Stimulated activated CD4-positive, alpha-beta T cell treated with anti-CD3 and anti-CD28 coated beads, TNF-alpha, amount 100 ng/mL, for 48 hours (primary cell): ENCODE results near the gene MAP4K3.
"Not testable (repeated sequence)": the region's sequence is repeated elsewhere in the genome, so short reads cannot be mapped to it uniquely, and the experiment has no call there.

Experiments used
- DNase-seq, 3 donors: peaks; one replicate each; pipeline ENCODE4 v3.0.0-alpha.2; 2020; ENCODE audit warnings: low read depth in 3 of 3

The MAP4K3 gene

DNA sequence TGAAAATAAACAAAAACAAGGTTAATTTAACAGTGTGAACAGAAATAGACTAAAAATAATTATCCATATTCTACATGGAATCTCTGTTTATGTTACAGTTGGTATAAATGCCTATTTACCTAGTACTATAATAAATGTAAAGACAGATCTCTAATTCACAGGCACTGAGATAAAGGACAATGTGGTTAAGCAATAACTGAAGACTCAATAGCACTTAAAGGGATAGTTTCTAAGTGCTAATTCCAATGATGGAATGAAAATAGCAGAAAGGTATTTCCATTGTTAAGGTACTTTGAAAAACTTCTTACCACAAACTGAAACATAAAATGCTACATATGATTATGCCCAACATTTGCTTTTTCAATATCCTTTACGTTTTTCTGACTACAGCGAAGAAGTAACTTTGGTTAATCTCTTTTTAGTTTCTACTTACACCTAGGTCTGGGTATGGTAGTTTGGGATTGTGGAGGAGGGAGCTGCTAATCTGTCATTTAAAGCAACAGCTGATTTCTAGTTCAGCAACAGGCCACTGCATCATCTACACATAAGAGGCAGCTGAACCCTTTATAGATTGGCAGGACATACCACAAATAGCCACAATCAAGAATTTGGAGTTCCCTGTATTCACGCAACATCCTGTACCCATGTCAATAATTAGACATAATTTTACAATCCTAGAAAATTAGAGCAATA lies 27.2 kb downstream of the MAP4K3 start:
- no peak for DNase-seq

DNA sequence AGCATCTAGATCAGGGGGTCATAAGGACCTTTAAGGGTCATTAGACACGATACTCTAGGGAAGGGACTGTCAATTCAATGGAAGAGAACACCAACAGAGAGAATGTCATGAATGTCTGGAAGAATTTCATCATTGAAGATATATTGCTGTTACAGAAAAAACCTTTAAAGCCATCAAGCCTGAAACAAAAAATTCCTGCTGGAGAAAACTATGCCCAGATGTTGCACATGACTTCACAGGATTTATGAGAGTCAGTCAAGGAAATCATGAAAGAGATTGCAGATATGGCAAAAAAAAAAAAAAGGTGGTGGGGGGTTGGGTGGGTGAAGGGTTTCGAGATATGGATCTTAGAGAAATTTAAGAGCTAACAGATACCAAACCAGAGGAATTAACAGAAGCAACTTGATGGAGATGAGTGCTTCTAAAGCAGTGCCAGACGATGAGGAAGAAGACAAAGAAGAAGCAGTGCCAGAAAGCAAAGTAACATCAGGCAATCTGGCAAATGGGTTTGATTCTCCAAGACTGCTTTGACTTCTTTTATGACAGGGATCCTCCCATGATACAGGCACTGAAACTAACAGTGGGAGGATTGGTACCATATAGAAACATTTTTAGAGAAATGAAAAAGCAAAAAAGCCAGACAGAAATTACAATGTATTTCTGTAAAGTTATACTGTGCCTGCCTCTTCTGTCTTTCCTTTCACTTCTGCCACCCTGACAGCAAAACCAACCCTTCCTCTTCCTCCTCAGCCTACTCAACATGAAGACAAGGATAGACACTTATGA lies 28.5 kb downstream of the MAP4K3 start:
- DNase-seq, result no peak

DNA sequence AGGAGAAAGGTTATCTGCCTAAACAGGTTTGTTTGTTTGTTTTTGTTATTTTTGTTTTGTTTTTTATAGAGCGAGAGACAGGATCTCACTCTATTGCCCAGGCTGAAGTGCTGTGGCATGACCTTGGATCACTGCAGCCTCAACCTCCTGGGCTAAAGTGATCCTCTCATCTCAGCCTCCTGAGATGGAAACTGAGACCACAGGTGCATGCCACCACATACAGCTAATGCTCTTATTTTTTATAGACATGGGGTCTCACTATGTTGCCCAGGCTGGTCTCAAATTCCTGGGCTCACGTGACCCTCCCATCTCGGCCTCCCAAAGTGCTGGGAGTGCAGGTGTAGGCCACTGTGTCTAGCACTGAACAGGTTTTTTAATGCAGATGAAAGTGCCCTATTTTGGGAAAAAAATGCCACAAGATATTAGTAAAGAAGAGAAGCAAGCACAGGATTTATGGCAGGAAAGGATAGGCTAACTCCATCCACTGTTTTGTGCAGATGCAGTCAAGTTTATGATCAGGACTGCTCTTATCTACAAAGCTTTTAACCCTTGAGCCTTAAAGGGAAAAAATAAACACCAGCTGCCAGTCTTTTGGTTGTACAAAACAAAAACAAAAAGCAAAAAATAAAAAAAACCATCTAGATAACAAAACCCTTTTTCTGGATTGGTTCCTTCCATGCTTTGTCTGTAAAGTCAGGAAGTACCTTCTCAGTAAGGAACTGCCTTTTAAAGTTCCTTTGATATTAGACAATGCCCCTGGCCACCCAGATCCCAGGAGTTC lies 29.4 kb downstream of the MAP4K3 start:
- no peak for DNase-seq

DNA sequence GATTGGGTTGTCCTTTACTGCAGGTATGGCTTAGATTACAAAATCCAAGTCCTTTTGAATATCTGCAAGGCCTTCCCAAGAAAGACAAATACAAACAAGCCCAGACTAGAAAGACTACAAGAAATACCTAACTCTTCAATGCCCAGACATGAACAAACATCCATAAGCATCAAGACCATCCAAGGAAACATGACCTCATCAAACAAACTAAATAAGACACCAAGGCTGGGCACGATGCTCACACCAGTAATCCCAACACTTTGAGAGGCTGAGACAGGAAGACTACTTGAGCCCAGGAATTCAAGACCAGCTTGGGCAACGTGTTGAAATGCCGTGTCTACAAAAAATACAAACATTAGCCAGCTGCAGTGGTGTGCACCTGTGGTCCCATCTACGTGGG lies 31.7 kb downstream of the MAP4K3 start:
- DNase-seq, result no peak

DNA sequence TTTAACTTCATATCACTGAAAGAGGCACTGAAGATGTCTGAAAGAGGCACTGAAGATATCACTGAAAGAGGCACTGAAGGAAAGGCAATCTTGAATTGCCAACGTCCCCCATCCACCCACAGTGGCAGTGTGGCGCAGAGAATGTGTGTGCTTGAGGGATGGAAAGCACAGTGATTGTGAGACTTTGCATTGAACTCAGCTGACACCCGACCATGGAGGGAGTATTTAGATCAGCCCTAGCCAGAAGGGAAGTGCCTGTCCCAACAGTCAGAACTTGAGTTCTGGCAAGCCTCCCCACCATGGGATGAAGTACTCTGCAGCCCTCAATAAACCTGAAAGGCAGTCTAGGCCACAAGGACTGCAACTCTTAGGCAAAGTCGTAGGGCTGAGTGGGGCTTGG lies 33.8 kb downstream of the MAP4K3 start:
- no peak for DNase-seq

DNA sequence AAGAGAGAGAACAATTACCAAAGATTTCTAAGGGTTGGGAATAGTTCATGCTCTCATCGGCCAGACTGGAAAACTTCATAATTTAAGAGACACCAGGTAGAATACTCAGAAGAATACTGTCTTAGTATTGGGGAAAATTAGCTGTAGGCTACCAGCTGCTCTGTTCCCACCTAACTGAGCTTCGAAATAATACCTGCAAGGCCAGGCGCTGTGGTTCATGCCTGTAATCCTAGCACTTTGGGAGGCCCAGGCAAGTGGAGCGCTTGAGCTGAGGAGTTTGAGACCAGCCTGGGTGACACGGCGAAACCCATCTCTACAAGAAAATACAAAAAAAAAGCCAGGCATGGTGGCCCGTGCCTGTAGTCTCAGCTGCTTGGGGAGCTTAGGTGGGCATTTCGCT lies 35.8 kb downstream of the MAP4K3 start:
- no peak for DNase-seq

- DNase-seq, result no peak
These were observed 37.5 kb downstream of the MAP4K3 start for GRCh38 chr2:39399570-39399969.

DNA sequence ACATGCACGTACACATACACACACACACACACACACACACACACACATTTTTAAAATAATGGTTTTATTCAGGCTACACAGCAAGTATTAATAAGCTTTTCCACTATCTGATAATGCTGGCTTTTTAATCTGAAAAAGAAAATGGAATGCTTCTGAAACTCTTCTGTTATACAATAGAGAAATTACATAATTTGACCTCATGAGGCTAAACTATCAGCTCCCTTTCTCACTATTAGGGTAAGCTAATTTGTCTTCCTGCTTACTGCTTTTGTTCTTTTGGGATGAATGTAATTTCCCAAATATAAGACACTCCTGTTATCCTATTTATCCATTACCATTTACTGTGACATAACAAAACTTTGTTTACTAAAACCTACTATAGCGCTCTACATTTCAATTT lies 41.8 kb downstream of the MAP4K3 start:
- no peak for DNase-seq

DNA sequence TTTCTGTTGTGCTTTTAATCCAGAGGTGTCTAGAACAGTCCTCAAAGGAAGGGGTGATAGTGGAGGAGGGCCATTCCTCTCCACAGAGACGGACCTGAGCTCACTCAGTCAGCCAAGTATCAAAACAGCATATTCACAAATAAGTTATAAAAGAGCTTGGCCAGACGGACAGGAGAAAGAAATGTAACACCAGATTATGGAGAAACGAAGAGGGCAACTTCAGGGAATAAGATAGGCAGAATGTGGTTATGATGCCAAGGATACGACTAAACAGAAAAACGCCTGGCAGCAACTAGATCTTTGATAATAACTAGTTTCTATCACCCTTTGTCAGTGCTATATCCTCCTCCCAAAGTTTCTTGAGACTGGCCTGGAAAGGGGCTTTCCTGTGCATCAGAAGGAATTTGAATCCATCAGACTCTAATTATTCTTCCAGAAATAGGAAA lies 42.5 kb downstream of the MAP4K3 start:
- DNase-seq, result no peak

GRCh38 chr2:39392672-39393071 lies 44.4 kb downstream of the MAP4K3 start:
- no peak for DNase-seq

- DNase-seq, result no peak
These were observed 46.9 kb downstream of the MAP4K3 start for GRCh38 chr2:39390216-39390615.

DNA sequence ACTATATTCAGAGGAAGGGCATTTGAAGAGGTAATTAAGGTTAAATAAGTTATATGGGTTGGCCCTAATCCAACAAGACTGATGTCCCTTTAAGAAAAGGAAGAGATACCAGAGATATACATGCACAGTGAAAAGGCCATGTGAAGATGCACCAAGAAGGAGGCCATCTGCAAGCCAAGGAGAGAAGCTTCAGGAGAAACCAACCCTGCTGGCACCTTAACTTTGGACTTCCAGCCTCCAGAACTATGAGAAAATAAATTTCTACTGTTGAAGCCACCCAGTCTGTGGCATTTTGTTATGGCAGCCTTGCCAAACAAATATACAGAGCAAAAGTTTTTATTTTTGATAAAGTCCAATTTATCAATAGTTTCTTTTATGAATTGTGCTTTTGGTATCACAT lies 51.0 kb downstream of the MAP4K3 start:
- DNase-seq, result no peak

GRCh38 chr2:39385172-39385571 lies 51.9 kb downstream of the MAP4K3 start:
- no peak for DNase-seq

DNA sequence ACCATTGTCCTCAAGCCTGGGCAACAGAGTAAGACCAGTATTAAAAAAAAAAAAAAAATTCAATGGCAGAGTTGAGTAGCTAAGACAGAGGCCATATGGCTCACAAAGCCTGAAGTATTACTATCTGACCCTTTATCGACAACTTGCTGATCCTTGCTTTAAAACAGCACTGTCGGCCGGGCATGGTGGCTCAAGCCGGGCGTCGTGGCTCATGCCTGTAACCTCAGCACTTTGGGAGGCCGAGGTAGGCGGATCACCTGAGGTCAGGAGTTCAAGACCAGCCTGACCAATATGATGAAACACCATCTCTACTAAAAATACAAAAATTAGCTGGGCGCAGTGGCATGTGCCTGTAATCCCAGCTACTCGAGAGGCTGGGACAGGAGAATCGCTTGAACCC lies 53.0 kb downstream of the MAP4K3 start:
- DNase-seq, result not testable (repeated sequence)

GRCh38 chr2:39383146-39383545 lies 53.9 kb downstream of the MAP4K3 start:
- DNase-seq, result no peak

DNA sequence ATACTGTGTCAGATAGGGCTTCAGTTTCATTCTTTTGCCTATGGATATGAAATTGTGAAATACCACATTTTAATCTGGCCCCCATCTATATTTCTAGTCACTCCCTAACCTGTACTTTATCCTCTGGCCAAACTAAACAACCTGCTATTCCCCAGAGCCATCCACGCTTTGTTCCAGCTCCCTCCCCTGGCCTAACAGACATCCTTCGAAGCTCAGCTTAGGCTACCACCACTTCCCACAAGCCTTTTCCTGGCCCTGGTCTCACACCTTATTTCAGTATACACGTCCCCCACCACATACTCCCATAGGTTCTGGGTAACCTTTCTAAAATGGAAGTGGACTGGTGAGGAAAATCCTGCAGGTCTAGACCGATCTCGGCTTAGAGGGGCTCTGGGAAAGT lies 55.4 kb downstream of the MAP4K3 start:
- no peak for DNase-seq

DNA sequence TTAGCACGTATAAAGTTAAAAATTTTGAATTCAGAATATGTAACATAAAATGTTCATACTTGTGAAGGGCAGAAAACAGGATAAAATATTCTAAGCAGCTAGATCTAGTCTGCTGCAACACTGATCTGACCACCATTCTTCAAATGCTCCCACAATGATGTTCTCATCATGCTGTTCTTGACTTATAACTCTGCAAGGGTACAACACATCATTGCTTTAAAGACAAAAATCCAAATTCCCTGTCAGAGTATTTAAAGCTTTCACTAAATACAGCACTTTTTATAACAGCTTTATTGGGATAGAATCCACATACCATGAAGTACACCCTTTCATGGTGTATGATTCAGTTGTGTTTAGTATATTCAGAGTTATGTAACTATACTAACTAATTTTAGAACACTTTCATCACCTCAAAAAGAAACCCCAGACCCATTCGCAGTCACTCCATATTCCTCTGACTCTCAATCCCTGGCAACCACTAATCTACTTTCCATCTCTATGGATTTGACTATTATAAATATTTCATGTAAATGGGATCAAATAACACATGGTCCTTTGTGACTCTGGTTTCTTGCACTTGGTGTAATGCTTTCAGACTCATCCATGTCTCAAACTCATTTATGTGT lies 56.4 kb downstream of the MAP4K3 start:
- DNase-seq, result no peak

DNA sequence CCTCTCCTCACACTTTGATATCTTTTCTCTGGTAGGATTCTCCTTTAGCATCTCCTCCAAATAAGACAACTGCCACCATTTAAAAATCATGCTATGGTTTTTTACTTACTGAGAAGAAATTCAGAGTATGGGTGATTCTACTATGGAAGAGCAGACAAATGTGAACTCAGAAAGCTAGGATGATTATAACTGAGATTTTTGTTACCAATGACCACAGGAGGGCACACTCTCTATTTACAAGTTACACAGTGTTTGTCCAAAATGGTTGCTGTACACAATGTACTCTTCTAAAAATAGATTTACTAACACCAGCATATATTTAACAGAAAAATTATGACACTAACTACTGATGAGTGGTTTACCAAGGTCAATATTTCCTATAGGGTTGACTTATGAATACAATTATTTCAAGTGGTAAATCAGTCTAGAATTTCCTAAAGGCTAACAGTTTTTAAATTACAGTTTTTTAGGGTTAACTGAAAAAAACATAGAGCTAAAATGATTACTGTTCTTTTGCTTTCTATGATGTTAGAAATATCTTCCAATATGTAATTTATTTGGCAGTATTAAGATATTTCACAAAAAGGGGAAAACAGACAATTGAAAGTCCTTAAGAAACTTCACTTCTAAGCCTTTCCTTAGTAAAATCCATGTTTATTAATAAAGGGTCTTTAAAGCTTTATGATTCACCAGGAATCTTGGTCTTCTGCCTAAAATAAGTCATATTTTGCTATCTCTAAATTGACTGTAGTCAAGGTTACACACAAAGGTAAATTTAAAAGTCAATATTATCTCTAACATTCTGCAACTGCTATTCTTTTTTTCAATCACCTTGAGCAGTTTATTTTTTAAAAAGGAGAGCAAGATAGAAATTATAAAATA lies 57.2 kb downstream of the MAP4K3 start:
- DNase-seq, result no peak

GRCh38 chr2:39378968-39379367 lies 58.1 kb downstream of the MAP4K3 start:
- no peak for DNase-seq

DNA sequence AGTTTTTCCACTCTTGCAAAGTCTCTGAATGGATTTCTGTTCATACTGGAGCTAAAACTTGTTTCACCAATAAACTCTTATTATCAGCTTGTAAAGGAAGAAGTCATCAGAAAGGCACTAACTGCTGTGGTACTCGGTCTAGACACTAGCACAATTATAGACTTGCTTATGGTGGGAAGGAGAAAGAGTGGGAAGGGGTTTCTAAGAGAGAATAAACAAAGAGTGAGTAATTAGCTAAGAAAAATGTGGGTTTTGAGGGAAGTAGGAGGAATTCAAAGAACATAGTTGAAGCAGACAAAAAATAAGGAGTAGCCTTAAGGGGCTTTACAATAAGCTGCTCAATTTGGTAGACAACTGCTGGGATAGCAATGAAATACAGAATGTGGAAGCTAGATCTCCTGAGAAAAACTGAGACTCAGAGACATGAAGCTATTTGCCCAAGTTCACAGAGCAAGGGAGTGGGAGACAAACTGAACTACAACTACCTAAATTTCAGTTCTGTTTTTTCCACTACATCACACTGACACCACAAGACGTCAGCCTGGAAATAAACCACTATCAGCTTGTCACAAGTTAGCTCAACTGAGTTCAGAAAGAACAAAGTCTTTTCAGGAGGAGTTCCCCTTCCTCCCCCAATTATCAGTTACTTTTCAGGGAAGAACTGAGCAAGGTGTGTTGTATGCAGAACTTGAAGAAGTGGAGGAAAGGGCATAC lies 59.7 kb downstream of the MAP4K3 start:
- peak; percentile 4 to 24 (median 12) for DNase-seq
